Measurements from ENCODE around the gene GIN1.

GIN1 gene

GRCh38 chr5:103110403-103110802 is 9.5 kb downstream of the GIN1 start:
- H3K4me3 ChIP-seq (ENCODE audit: low read depth, low read length) = no peak overlapping the region
- DNase-seq (ENCODE audit: low read depth) = no peak
- TF ChIP-seq CTCF (conservative IDR thresholded peaks at IDR 0.05; ENCODE audit: low read depth, low read length) = no peak

- H3K4me3 ChIP-seq (ENCODE audit: low read depth, low read length) = no peak overlapping the region
- TF ChIP-seq CTCF (conservative IDR thresholded peaks at IDR 0.05; ENCODE audit: low read depth, low read length) = no peak
- DNase-seq (ENCODE audit: low read depth) = no peak
Measured at GRCh38 chr5:103109277-103109676, 10.7 kb downstream of the GIN1 start.

GRCh38 chr5:103108086-103108485 is 11.9 kb downstream of the GIN1 start:
- TF ChIP-seq CTCF (conservative IDR thresholded peaks at IDR 0.05; ENCODE audit: low read depth, low read length) = no peak
- H3K4me3 ChIP-seq (ENCODE audit: low read depth, low read length) = no peak overlapping the region
- no peak for DNase-seq (ENCODE audit: low read depth)

- H3K4me3 ChIP-seq (ENCODE audit: low read depth, low read length) = no peak overlapping the region
- DNase-seq (ENCODE audit: low read depth) = no peak
- no peak for TF ChIP-seq CTCF (conservative IDR thresholded peaks at IDR 0.05; ENCODE audit: low read depth, low read length)
Measured at GRCh38 chr5:103102234-103102633, 17.7 kb downstream of the GIN1 start.

- H3K4me3 ChIP-seq (ENCODE audit: low read depth, low read length) = no peak overlapping the region
- no peak for TF ChIP-seq CTCF (conservative IDR thresholded peaks at IDR 0.05; ENCODE audit: low read depth, low read length)
- no peak for DNase-seq (ENCODE audit: low read depth)
Measured at GRCh38 chr5:103101079-103101750, 18.7 kb downstream of the GIN1 start.

GRCh38 chr5:103098993-103099392 is 20.9 kb downstream of the GIN1 start:
- no peak for TF ChIP-seq CTCF (conservative IDR thresholded peaks at IDR 0.05; ENCODE audit: low read depth, low read length)
- peak; percentile 13 for DNase-seq (ENCODE audit: low read depth)
- H3K4me3 ChIP-seq (ENCODE audit: low read depth, low read length) = no peak overlapping the region

- TF ChIP-seq CTCF (conservative IDR thresholded peaks at IDR 0.05; ENCODE audit: low read depth, low read length) = no peak
- no peak for DNase-seq (ENCODE audit: low read depth)
- H3K4me3 ChIP-seq (ENCODE audit: low read depth, low read length) = no peak overlapping the region
Measured at GRCh38 chr5:103094737-103095136, 25.2 kb downstream of the GIN1 start.
